Measurements from ENCODE around the gene TRIM44.
"Not testable (repeated sequence)": the region's sequence is repeated elsewhere in the genome, so short reads cannot be mapped to it uniquely, and the experiment has no call there.

The TRIM44 gene

DNA sequence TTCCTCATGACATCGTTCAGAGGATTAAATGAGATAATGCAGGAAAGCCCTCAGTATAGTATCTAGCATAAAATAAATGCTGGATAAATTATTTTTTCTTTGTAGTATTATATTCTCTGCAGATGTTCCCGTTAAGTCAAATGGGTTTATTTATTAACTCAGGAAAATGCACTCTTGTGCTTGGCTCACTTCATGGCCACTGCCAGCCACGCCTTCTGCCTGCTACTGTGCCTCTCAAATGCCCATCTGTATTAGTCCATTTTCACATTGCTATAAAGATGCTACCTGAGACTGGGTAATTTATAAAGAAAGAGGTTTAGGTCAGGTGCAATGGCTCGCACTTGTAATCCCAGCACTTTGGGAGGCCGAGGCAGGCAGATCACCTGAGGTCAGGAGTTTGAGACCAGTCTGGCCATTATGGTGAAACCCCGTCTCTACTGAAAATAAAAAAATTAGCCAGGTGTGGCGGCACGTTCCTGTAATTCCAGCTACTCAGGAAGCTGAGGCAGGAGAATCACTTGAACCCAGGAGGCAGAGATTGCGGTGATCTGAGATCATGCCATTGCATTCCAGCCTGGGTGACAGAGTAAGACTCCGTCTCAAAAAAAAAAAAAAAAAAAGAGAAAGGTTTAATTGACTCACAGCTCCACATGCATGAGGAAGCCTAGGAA lies 176.3 kb downstream of the TRIM44 start:
- H3K9me3 ChIP-seq; DNase-seq (ENCODE audit: low spot score in 2 of 2); H3K4me1 ChIP-seq; H3K36me3 ChIP-seq (replicated peaks); in situ Hi-C loops (cut with MboI; ENCODE audit: low sequenced_read_pairs); H3K4me3 ChIP-seq: not testable (repeated sequence)
- peaks cover 19% of the 10 kb centered on the region for H3K27me3 ChIP-seq (ENCODE audit: low read depth)

DNA sequence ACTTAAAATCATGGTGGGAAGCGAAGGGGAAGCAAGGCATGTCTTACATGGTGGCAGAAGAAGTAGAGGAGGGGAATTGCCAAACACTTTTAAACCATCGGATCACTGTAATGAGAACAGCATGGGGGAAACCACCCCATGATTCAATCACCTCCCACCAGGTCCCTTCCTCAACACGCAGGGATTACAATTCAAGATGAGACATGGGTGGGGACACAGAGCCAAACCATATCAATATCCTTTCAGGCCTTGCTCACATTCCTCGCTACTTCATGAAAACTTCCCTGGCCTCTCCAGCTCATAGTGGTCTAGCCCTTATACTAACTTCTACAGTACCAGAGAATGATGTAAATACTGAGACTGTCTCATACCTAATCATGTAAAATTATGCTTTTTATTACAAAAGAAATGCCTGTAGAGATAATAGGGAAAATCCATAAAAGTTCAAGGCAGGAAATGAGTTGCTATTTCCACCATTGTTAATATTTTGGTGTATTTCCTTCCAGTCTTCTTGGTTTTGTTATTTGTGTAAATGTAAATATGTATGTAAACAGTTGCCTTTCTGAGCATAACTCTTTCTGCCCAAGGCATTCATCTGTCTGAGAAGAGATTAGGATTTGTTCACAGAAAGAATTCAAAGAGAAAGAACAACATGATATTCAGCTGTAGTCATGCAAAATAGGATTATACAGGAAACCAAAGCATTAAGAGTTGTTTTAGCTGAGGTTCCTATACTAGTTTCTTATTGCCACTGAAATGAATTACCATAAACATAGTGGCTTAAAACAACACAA lies 177.0 kb downstream of the TRIM44 start:
- peaks cover 4% of the 10 kb centered on the region; the same call in 1 of the 2 replicates for H3K4me1 ChIP-seq
- peaks cover 8% of the 10 kb centered on the region; the same call in 1 of the 2 replicates for H3K9me3 ChIP-seq
- DNase-seq (ENCODE audit: low spot score in 2 of 2), result peak in 1 of 2 experiments; percentile 78
- in situ Hi-C loops (cut with MboI; ENCODE audit: low sequenced_read_pairs), result no loop called here
- H3K27me3 ChIP-seq (ENCODE audit: low read depth), result peaks cover 19% of the 10 kb centered on the region
- no peaks in the 10 kb centered on the region for H3K36me3 ChIP-seq (replicated peaks)
- no peak overlapping the region for H3K4me3 ChIP-seq

DNA sequence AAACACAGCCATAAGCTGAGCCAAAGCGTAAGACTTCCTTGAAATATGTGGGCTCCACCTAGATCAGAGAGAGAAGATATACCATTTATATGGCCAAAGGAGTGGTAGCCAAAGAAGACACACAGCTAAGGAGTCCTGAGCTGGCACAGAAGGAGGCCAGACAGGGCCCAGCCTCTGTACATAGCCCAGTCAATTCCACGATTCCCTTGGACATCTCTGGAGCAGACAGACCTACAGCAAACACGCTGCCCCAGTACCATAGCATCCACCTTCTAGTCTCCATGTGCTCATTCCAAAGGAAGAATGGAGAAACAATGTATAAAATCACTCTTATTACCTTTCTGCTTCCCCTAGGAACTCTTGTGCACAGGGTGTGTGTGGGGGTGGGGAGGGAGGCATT lies 179.2 kb downstream of the TRIM44 start:
- DNase-seq (ENCODE audit: low spot score in 2 of 2), result no peak
- in situ Hi-C loops (cut with MboI; ENCODE audit: low sequenced_read_pairs), result no loop called here
- H3K9me3 ChIP-seq, result peaks cover 8% of the 10 kb centered on the region; the same call in 1 of the 2 replicates
- H3K27me3 ChIP-seq (ENCODE audit: low read depth), result peaks cover 21% of the 10 kb centered on the region
- H3K4me3 ChIP-seq, result no peak overlapping the region
- H3K4me1 ChIP-seq, result peaks cover 4% of the 10 kb centered on the region; the same call in 1 of the 2 replicates
- no peaks in the 10 kb centered on the region for H3K36me3 ChIP-seq (replicated peaks)

DNA sequence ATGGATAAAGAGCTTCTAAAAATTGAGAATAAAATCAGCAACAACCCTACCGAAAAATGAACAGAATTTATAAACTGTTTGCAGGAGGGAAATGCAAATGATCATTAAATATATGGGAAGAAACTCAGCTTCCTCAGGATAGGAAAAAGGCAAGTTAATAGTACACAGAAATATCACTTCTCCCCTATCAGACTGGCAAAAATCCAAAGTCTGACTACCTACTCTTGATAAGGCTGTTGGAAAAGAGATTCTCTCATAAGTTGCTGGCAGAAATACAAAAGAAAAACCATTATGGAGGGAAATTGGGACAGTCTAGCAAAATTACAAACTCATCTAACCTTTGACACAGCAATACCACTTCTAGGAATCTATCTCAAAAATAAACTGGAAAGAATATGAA lies 180.4 kb downstream of the TRIM44 start:
- peaks cover 4% of the 10 kb centered on the region; the same call in 1 of the 2 replicates for H3K4me1 ChIP-seq
- H3K36me3 ChIP-seq (replicated peaks), result no peaks in the 10 kb centered on the region
- no peak for DNase-seq (ENCODE audit: low spot score in 2 of 2)
- peaks cover 22% of the 10 kb centered on the region for H3K27me3 ChIP-seq (ENCODE audit: low read depth)
- no peak overlapping the region for H3K4me3 ChIP-seq
- in situ Hi-C loops (cut with MboI; ENCODE audit: low sequenced_read_pairs), result no loop called here
- H3K9me3 ChIP-seq, result peaks cover 8% of the 10 kb centered on the region; the same call in 1 of the 2 replicates

DNA sequence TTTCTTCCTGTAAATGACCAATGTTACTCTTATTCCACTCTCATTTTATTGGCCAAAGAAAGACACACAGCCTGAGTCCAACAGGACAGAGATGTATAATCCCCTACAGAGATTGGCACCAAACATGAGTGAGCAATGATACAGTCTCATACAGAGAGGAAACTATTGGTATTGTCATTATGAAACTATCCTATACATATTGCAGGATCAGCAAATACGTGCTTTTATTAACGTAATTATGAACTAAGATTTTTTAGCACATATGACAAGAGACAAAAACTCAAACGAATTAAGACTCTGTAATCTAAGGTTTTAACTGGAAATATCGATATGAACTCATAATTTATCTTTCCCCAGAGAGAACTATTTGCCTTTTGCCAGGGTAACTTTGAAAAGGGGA lies 182.0 kb downstream of the TRIM44 start:
- Histone ChIP-seq H3K9me3 (peaks cover 8% of the 10 kb centered on the region; the same call in 1 of the 2 replicates), H3K4me3 (no peak overlapping the region), H3K36me3 (replicated peaks) (no peaks in the 10 kb centered on the region), H3K4me1 (peaks cover under 1% of the 10 kb centered on the region; the same call in 1 of the 2 replicates), H3K27me3 (ENCODE audit: low read depth) (peaks cover 32% of the 10 kb centered on the region)
- in situ Hi-C loops (cut with MboI; ENCODE audit: low sequenced_read_pairs), result no loop called here
- no peak for DNase-seq (ENCODE audit: low spot score in 2 of 2)

DNA sequence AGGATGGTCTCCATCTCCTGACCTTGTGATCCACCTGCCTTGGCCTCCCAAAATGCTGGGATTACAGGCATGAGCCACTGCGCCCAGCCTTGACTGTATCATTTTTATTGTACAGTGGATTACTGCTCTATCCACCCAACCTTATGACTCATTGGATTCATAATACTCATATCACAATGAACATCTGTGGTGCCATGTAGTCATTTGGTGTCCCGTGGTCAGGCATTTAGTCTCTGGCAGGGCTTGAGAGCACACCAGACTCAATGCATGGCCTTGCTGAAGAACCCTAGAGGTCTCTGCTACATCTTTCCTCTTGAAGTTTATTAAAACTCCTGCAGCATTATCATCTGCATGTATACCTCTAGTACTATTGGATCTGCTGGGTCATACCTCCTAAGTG lies 183.3 kb downstream of the TRIM44 start:
- H3K36me3 ChIP-seq (replicated peaks), result no peaks in the 10 kb centered on the region
- no peak for DNase-seq (ENCODE audit: low spot score in 2 of 2)
- H3K4me3 ChIP-seq, result no peak overlapping the region
- in situ Hi-C loops (cut with MboI; ENCODE audit: low sequenced_read_pairs), result no loop called here
- H3K27me3 ChIP-seq (ENCODE audit: low read depth), result peaks cover 32% of the 10 kb centered on the region
- H3K4me1 ChIP-seq, result 0 out of 2 replicates have a peak, but pooled peaks cover 2% of the 10 kb centered on the region
- peaks cover 1% of the 10 kb centered on the region; the same call in 1 of the 2 replicates for H3K9me3 ChIP-seq

DNA sequence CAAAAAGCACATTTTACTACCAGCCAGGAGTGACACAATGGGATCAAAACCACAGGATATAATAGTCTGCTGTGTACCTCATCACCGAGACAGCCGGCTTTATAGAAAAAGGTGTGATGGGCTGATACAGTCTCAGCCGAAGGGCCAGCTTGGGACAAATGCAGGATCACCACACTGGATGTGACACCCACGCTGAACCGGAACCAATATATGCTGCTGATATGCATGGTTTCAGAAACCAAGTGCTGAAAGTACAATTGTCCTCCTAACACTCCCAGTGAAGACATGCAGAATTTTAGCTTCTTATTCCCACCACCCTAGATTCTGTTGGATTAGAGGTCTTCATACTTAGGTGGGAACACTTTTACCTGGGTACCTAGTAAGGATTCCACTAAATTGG lies 184.3 kb downstream of the TRIM44 start:
- H3K9me3 ChIP-seq, result no peaks in the 10 kb centered on the region
- in situ Hi-C loops (cut with MboI; ENCODE audit: low sequenced_read_pairs), result no loop called here
- no peak overlapping the region for H3K4me3 ChIP-seq
- peaks cover 32% of the 10 kb centered on the region for H3K27me3 ChIP-seq (ENCODE audit: low read depth)
- H3K36me3 ChIP-seq (replicated peaks), result no peaks in the 10 kb centered on the region
- H3K4me1 ChIP-seq, result 0 out of 2 replicates have a peak, but pooled peaks cover 2% of the 10 kb centered on the region
- DNase-seq (ENCODE audit: low spot score in 2 of 2), result no peak

DNA sequence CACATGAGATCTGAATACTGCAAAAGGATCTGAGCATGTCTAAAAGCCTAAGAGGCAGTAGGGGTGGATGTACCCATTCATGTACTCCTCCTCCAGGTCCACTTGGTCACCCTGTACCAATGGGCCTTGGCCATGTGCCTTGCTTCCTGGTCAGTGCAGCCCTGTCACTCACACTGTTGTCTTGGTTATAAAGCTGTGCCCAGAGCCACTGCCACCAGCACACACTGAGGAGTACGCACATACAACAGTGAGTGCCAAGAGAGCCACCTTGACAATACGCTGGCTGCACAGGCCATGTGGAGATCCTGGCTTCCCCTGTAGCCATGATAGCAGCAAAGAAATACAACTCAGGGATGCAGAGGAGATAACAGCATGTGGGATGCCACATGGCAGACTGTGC lies 184.9 kb downstream of the TRIM44 start:
- Histone ChIP-seq H3K9me3 (no peaks in the 10 kb centered on the region), H3K36me3 (replicated peaks) (no peaks in the 10 kb centered on the region), H3K27me3 (ENCODE audit: low read depth) (peaks cover 32% of the 10 kb centered on the region), H3K4me3 (no peak overlapping the region), H3K4me1 (0 out of 2 replicates have a peak, but pooled peaks cover 2% of the 10 kb centered on the region)
- DNase-seq (ENCODE audit: low spot score in 2 of 2), result no peak
- in situ Hi-C loops (cut with MboI; ENCODE audit: low sequenced_read_pairs), result no loop called here

DNA sequence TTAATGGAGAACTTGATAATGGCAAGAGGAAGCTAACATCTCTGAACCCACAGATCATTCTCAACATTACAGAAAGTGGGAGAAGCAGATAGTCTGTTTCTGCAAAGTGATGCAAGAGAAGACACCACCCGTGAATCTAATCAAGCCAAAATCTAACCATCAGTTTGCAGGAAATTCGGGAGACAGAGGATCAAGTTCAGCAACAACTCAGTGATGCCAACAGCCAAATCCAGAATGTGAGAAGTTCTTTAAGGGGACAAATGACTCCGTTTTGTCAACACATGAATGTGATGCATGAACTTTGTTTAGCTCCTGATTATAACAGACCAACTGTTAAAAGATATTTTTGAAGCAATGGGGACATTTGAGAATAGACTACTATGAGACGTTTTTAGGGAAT lies 186.0 kb downstream of the TRIM44 start:
- H3K4me1 ChIP-seq, result 0 out of 2 replicates have a peak, but pooled peaks cover 2% of the 10 kb centered on the region
- in situ Hi-C loops (cut with MboI; ENCODE audit: low sequenced_read_pairs), result no loop called here

DNA sequence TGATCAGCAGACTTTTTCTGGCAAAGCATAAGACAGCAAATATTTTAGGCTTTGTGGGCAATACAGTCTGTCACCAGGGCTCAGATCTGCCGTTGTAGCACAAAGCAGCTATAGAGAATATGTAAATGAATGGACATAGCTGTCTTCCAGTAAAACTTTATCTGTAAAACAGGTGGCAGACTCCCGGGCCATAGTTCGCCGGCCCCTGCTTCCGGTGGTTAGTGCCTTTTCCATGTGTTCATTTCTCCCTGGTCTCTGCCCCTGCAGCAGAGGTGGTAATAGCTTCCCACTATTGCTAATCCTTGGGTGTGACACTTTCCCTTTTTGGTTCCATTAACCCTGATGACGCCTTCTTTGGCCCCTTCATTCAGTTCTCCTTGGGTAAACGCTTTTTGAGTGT lies 187.6 kb downstream of the TRIM44 start:
- no peaks in the 10 kb centered on the region for H3K9me3 ChIP-seq
- peaks cover 26% of the 10 kb centered on the region for H3K27me3 ChIP-seq (ENCODE audit: low read depth)
- DNase-seq (ENCODE audit: low spot score in 2 of 2), result peak in 1 of 2 experiments; percentile 34
- in situ Hi-C loops (cut with MboI; ENCODE audit: low sequenced_read_pairs), result no loop called here
- 0 out of 2 replicates have a peak, but pooled peaks cover 2% of the 10 kb centered on the region for H3K4me1 ChIP-seq
- H3K36me3 ChIP-seq (replicated peaks), result no peaks in the 10 kb centered on the region
- no peak overlapping the region for H3K4me3 ChIP-seq

More for the DNA sequence above, 186.0 kb downstream of the TRIM44 start:
- Histone ChIP-seq H3K36me3 (replicated peaks) (no peaks in the 10 kb centered on the region), H3K9me3 (no peaks in the 10 kb centered on the region), H3K4me3 (no peak overlapping the region), H3K27me3 (ENCODE audit: low read depth) (peaks cover 28% of the 10 kb centered on the region)
- DNase-seq (ENCODE audit: low spot score in 2 of 2), result no peak

DNA sequence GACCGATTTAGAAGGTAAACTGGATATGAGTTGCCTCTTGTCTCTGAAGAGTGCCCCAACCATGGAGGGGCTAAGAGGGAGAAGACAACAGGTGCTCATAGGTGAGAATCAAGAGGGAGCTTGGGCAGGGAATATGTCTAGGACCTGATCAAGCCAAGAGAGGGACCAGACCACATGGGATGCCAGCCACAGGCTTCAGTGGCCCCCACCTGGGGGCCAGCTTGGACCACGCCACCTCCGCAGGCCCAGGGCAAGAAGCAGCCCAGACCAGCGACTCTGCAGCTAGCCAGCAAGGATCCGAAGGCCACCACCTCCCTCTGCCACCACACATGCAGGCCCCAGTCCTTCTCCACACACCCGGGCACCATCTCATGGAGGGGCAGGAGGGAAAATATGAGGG lies 188.8 kb downstream of the TRIM44 start:
- Histone ChIP-seq H3K36me3 (replicated peaks) (no peaks in the 10 kb centered on the region), H3K4me3 (no peak overlapping the region), H3K9me3 (no peaks in the 10 kb centered on the region), H3K27me3 (ENCODE audit: low read depth) (peaks cover 20% of the 10 kb centered on the region), H3K4me1 (0 out of 2 replicates have a peak, but pooled peaks cover 2% of the 10 kb centered on the region)
- in situ Hi-C loops (cut with MboI; ENCODE audit: low sequenced_read_pairs), result no loop called here
- DNase-seq (ENCODE audit: low spot score in 2 of 2), result no peak

DNA sequence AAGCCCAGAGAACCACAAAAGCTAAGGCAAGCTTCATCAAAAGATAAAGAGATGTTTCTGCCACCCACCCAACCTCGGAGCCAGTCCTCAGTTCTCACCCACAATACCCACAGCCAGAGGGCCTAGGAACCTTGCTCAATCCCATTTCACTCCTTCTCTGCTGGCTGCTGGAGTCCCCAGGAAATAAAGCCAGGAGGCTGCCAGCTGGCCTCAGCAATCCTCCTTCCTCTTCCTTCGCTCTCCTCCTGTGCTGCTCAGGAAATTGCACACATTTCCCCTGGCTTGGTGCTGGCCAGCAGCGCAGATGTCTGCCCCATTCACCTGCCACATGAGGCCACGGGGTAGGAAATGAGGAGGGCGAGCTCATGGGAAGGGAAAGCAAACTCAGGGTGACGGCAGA lies 189.5 kb downstream of the TRIM44 start:
- H3K27me3 ChIP-seq (ENCODE audit: low read depth), result peaks cover 17% of the 10 kb centered on the region
- 0 out of 2 replicates have a peak, but pooled peaks cover 2% of the 10 kb centered on the region for H3K4me1 ChIP-seq
- in situ Hi-C loops (cut with MboI; ENCODE audit: low sequenced_read_pairs), result no loop called here
- no peaks in the 10 kb centered on the region for H3K36me3 ChIP-seq (replicated peaks)
- no peak for DNase-seq (ENCODE audit: low spot score in 2 of 2)
- H3K4me3 ChIP-seq, result no peak overlapping the region
- no peaks in the 10 kb centered on the region for H3K9me3 ChIP-seq

DNA sequence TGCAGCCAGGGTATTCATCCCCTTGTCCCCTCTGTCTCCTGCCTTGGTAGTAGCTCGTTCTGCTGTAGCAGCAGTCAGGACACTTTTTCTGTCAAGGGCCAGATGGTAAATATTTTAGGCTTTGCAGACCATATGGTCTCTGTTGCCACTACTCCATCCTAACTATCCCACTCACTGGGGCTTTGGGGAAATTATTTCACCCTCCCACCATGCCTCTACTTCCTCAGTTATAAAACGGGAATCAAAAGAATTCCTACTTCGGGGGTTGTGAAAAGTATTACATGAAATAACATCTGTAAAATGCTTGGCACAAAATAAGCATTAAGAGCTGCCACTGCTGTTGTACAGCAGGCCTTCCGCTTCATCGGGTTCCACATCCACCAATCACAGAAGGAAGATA lies 191.4 kb downstream of the TRIM44 start:
- Histone ChIP-seq H3K36me3 (replicated peaks) (no peaks in the 10 kb centered on the region), H3K4me3 (no peak overlapping the region), H3K9me3 (no peaks in the 10 kb centered on the region), H3K27me3 (ENCODE audit: low read depth) (0 out of 2 replicates have a peak, but pooled peaks cover 3% of the 10 kb centered on the region), H3K4me1 (0 out of 2 replicates have a peak, but pooled peaks cover 2% of the 10 kb centered on the region)
- no peak for DNase-seq (ENCODE audit: low spot score in 2 of 2)
- in situ Hi-C loops (cut with MboI; ENCODE audit: low sequenced_read_pairs), result no loop called here

DNA sequence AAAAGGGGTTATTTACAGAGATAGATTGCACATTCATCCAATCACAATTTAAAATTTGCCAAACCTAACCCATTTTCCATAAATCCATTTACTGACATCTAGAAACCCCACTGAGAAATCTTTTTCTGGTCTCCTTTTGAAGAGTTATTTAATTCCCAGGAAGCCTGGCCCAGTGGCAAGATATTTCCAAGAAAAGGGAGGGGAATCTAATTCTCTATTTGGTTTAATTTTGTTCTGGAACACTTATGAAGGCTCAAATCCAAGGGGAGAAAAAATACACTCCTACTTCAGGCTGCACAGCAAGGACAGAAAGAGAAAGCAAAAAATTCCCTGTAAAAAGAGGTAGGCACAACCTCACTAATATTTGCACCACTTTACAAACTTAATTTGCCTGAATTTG lies 193.1 kb downstream of the TRIM44 start:
- Histone ChIP-seq H3K27me3 (ENCODE audit: low read depth) (no peaks in the 10 kb centered on the region), H3K4me3 (no peak overlapping the region), H3K9me3 (no peaks in the 10 kb centered on the region), H3K4me1 (no peaks in the 10 kb centered on the region), H3K36me3 (replicated peaks) (no peaks in the 10 kb centered on the region)
- no peak for DNase-seq (ENCODE audit: low spot score in 2 of 2)
- in situ Hi-C loops (cut with MboI; ENCODE audit: low sequenced_read_pairs), result no loop called here
